GM13977 (cell line): Measurements from ENCODE around the gene PROKR1.
"Not testable (repeated sequence)": the region's sequence is repeated elsewhere in the genome, so short reads cannot be mapped to it uniquely, and the experiment has no call there.

Experiments
- DNase-seq: peaks from one replicate; pipeline ENCODE4 v3.0.0; 2012; ENCODE audit warnings: low spot score
- CTCF ChIP-seq: IDR thresholded peaks from 2 replicates; pipeline ENCODE4 v1.5.1; 2012; ENCODE audit warnings: mild to moderate bottlenecking, control low read depth; ENCODE audit not compliant: insufficient read depth; ENCODE audit errors: extremely low read depth, missing control alignments
- in situ Hi-C: fragments of 300-500 bp; cut with MboI; formaldehyde crosslinking; loops from one replicate; pipeline ENCODE4 v1.12.0; 2022; ENCODE audit warnings: low sequenced_read_pairs, low pct_unique_long_range_greater_than_20kb, mixed read lengths, inconsistent platforms; ENCODE audit not compliant: unreplicated experiment

The PROKR1 gene

GRCh38 chr2:68643011-68643873 lies at the start of gene PROKR1:
Gene PROKR1, plus strand, starts transcription at chr2:68643579. Its CDS starts 2,243 bp downstream, at chr2:68645822.
- DNase-seq, result peak; percentile 29
- in situ Hi-C loops, result no loop called here
- TF ChIP-seq CTCF, result no peak

DNA sequence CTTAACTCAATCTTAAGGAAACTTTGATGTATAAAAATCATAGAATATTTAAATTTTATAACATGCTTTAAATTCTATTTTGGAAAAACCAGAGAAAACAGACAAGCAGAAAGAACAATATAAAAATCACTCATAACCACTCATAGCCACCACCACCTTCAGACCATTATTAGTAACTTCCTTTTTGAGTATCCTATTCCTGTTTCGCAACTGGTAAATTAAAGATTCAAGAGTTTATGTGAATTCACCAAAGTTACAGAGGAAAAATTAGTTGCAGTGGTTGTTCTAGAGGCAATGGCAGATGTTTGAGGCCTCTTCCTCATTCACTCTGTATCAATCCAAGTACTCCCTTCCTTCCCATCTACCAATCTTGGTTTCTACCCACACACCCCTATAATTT lies 49.3 kb upstream of the PROKR1 start:
- in situ Hi-C loops, result no loop called here

DNA sequence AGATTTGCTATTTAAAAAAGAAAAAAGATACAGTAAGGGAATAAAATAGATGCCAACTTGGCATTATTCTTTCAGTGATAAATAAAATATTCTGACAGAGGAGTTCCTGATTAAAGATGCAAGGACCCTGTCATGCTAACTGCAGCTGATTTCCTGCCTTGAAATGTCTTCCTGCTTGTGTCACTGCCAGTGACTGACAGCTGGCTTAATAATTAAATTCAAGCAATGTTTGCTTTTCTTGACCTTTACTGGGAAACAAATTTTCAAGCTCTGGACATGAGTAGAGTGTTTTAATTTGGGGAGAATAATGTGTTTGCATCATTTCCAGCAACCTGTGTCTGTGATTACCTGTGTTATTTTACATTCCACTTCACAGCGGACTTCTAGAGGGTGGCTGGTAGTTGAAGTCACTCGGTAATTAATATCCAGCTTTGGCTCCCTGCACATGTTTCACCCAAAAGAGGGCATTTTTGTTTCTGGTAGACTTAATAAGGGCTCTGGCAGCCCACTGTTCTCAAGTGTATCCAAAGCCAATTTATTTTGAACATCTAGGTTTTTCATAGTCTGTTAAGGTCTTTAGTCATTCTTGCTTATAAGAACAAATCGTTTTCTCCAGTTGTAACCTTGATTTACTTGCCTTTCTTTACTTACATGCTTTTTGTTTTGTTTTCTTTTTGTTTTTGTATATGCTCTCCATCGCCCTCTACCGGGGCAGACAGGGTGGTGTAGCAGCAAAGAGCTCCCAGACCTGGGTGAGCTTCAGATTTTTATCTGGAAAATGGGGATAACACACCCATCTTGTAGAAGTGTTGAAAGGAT lies 48.5 kb upstream of the PROKR1 start:
- DNase-seq, result peak; percentile 29
- in situ Hi-C loops, result no loop called here
- TF ChIP-seq CTCF, result peak; percentile 81

More for the DNA sequence above, 49.3 kb upstream of the PROKR1 start:
- no peak for TF ChIP-seq CTCF
- DNase-seq, result no peak

DNA sequence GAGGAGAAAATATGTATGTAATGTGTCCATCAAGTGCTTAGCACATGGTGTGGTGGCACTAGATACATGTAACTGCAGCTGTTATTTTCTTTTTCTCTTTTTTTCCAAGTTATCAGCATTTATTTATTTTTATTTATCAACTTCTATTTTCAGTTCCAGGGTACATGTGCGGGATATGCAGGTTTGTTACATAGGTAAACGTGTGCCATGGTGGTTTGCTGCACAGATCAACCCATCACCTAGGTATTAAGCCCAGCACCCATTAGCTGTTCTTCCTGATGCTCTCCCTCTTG lies 47.9 kb upstream of the PROKR1 start:
- in situ Hi-C loops, DNase-seq: not testable (repeated sequence)

DNA sequence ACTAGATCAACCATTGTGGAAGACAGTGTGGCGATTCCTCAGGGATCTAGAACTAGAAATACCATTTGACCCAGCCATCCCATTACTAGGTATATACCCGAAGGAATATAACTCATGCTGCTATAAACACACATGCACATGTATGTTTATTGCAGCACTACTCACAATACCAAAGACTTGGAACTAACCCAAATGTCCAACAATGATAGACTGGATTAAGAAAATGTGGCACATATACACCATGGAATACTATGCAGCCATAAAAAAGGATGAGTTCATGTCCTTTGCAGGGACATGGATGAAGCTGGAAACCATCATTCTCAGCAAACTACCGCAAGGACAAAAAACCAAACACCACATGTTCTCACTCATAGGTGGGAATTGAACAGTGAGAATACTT lies 42.9 kb upstream of the PROKR1 start:
- DNase-seq, in situ Hi-C loops: not testable (repeated sequence)

DNA sequence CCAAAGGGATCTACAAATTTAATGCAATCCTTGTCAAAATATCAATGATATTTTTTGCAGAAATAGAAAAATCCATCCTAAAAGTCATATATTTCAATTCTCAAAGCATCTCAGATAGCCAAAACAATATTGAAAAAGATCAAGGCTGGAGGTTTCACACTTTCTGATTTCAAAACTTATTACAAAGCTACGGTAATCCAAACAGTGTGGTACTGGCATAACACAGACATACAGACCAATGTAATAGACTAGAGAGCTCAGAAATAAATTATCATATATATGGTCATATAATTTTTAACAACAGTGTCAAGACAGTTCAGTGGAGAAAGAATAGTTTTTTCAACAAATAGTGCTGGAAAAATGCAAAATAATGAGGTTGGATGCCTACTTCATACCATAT lies 40.3 kb upstream of the PROKR1 start:
- TF ChIP-seq CTCF, result no peak
- in situ Hi-C loops, result no loop called here
- no peak for DNase-seq

- in situ Hi-C loops, result no loop called here
- TF ChIP-seq CTCF, result no peak
- DNase-seq, result no peak
Measured at GRCh38 chr2:68604077-68604476, 39.3 kb upstream of the PROKR1 start.
